Left ventricle myocardium inferior (tissue), 1 donor: ENCODE measurements around the gene ARHGEF9. TPM values are rescaled to one million over a fixed set of nuclear protein-coding genes. Genes with fewer than 3 reads are reported as not detected.

ENCODE experiments used
- DNase-seq: peaks from one replicate; pipeline ENCODE4 v3.0.0-alpha.2; 2020
- H3K27ac ChIP-seq: fragments of 200-600 bp; replicated peaks from 2 replicates; pipeline ENCODE4 v1.8.0; 2021
- H3K27me3 ChIP-seq: fragments of 200-600 bp; 2 replicates; pipeline ENCODE4 v1.8.0; 2021; ENCODE audit warnings: low read depth
- H3K36me3 ChIP-seq: fragments of 200-600 bp; 2 replicates; pipeline ENCODE4 v1.8.0; 2021
- H3K4me1 ChIP-seq: fragments of 200-600 bp; 2 replicates; pipeline ENCODE4 v1.8.0; 2021
- H3K4me3 ChIP-seq: fragments of 200-600 bp; 2 replicates; pipeline ENCODE4 v1.8.0; 2021; ENCODE audit warnings: mild to moderate bottlenecking, moderate library complexity
- H3K9me3 ChIP-seq: fragments of 200-600 bp; replicated peaks from 2 replicates; pipeline ENCODE4 v1.8.0; 2021
- CTCF ChIP-seq: fragments of 200-600 bp; IDR thresholded peaks from 2 replicates; pipeline ENCODE4 v1.8.0; 2021; ENCODE audit warnings: antibody characterized with exemption, mild to moderate bottlenecking, borderline replicate concordance
- intact Hi-C: fragments of 100-400 bp; cut with micrococcal nuclease; formaldehyde crosslinking; loops from one replicate; pipeline ENCODE4 v1.11.0; 2022
- total RNA-seq: library from RNA; stranded (reverse); fragmentation: NEBNext Ultra II Directional; extraction: Animal tissue kit (Norgen Biotek cat#: 25700); gene quantifications from one replicate; pipeline ENCODE4 v1.2.1, GENCODE V29; 2021
- donor health status: DM: no; HTN: yes; CAD: no; lungs with severe emphysema.

Gene ARHGEF9
- total RNA-seq, 1 donor from 2014 or later: 48.1 TPM

- Histone ChIP-seq H3K36me3 (peaks cover 3% of the 10 kb centered on the region), H3K9me3 (peaks cover 14% of the 10 kb centered on the region), H3K4me1 (no peaks in the 10 kb centered on the region), H3K27ac (no peak overlapping the region), H3K27me3 (no peaks in the 10 kb centered on the region), H3K4me3 (no peak overlapping the region)
- intact Hi-C loops: no loop called here
- no peak for DNase-seq
- peak; percentile 66 for TF ChIP-seq CTCF
These were observed 97.9 kb downstream of the ARHGEF9 start for GRCh38 chrX:63686878-63687714.

GRCh38 chrX:63680423-63680822 is 104.6 kb downstream of the ARHGEF9 start:
- peaks cover 8% of the 10 kb centered on the region for H3K9me3 ChIP-seq
- no peaks in the 10 kb centered on the region for H3K4me1 ChIP-seq
- DNase-seq: no peak
- no peak overlapping the region for H3K27ac ChIP-seq
- intact Hi-C loops: no loop called here
- H3K36me3 ChIP-seq: peaks cover 3% of the 10 kb centered on the region
- H3K27me3 ChIP-seq: no peaks in the 10 kb centered on the region
- no peak for TF ChIP-seq CTCF
- no peak overlapping the region for H3K4me3 ChIP-seq

- Histone ChIP-seq H3K4me1 (no peaks in the 10 kb centered on the region), H3K27me3 (no peaks in the 10 kb centered on the region), H3K36me3 (peaks cover 8% of the 10 kb centered on the region), H3K9me3 (peaks cover 8% of the 10 kb centered on the region), H3K27ac (no peak overlapping the region), H3K4me3 (no peak overlapping the region)
- no peak for DNase-seq
- intact Hi-C loops: no loop called here
- TF ChIP-seq CTCF: no peak
These were observed 105.6 kb downstream of the ARHGEF9 start for GRCh38 chrX:63679432-63679831.

GRCh38 chrX:63675716-63676115 is 109.3 kb downstream of the ARHGEF9 start:
- Histone ChIP-seq H3K36me3 (peaks cover 33% of the 10 kb centered on the region), H3K27me3 (no peaks in the 10 kb centered on the region), H3K9me3 (no peaks in the 10 kb centered on the region), H3K4me1 (no peaks in the 10 kb centered on the region), H3K27ac (no peak overlapping the region), H3K4me3 (no peak overlapping the region)
- intact Hi-C loops: no loop called here
- DNase-seq: no peak
- no peak for TF ChIP-seq CTCF

GRCh38 chrX:63673896-63674295 is 111.1 kb downstream of the ARHGEF9 start:
- Histone ChIP-seq H3K4me1 (no peaks in the 10 kb centered on the region), H3K4me3 (no peak overlapping the region), H3K36me3 (peaks cover 35% of the 10 kb centered on the region), H3K27ac (no peak overlapping the region), H3K9me3 (no peaks in the 10 kb centered on the region), H3K27me3 (no peaks in the 10 kb centered on the region)
- TF ChIP-seq CTCF: no peak
- intact Hi-C loops: no loop called here
- no peak for DNase-seq
